AG04450 (cell line): ENCODE data around the gene BZW2. TPM values are rescaled to one million over a fixed set of nuclear protein-coding genes. Genes with fewer than 3 reads are reported as not detected.

ENCODE experiments used
- CTCF ChIA-PET: fragments of 300-600, 350-600 bp; formaldehyde crosslinking; extraction: SDS; loops from one replicate; lab custom pipeline; 2022; ENCODE audit warnings: antibody characterized with exemption, inconsistent platforms; lab: Charles Lee
- POLR2A ChIA-PET: fragments of 350-600 bp; formaldehyde crosslinking; extraction: SDS; loops from one replicate; lab custom pipeline; 2021; ENCODE audit warnings: antibody characterized with exemption, inconsistent platforms; lab: Yijun Ruan, JAX
- DNase-seq: peaks from one replicate; pipeline ENCODE4 v3.0.0-alpha.2; 2011; ENCODE audit warnings: low read depth, low spot score
- H3K27ac ChIP-seq: one replicate; pipeline ENCODE4 v1.5.1; 2012; ENCODE audit warnings: low read depth, low read length, control low read depth
- H3K27me3 ChIP-seq: one replicate; pipeline ENCODE4 v1.6.0; 2012; ENCODE audit warnings: low read length; ENCODE audit not compliant: control insufficient read depth, insufficient read depth
- H3K4me3 ChIP-seq: 2 replicates; pipeline ENCODE4 v1.5.1; 2011; ENCODE audit warnings: mild to moderate bottlenecking, low read depth, low read length, control low read depth
- H3K9me3 ChIP-seq: 2 replicates; pipeline ENCODE4 v1.5.1; 2012; ENCODE audit warnings: low read length; ENCODE audit not compliant: control insufficient read depth, insufficient read depth
- CTCF ChIP-seq: IDR thresholded peaks from 2 replicates; pipeline ENCODE4 v1.5.1; 2011; ENCODE audit warnings: low read depth, low read length, control low read depth, inconsistent platforms
- polyA plus RNA-seq: library from polyadenylated mRNA; depleted of rRNA; stranded (reverse); fragments of >200 nt; gene quantifications from 2 replicates; pipeline ENCODE4 v1.2.3, GENCODE V29; 2011

Gene BZW2
- polyA plus RNA-seq, 1 experiment, result 84.4 TPM

GRCh38 chr7:16688249-16688648, 42.3 kb downstream of the BZW2 start:
- ChIA-PET CTCF (interaction anchor here (1.5 kb wide), 2 partner anchors 55 to 230 kb away, joined by 3 to 4 read pairs; no protein-coding TSS in a partner anchor), POLR2A (interaction anchor here (0.6 to 0.9 kb wide), 2 partner anchors 43 to 692 kb away, joined by 3 to 7 read pairs; partner anchors contain the start of gene ANKMY2)
- no peak for DNase-seq
- Histone ChIP-seq H3K9me3 (no peaks in the 10 kb centered on the region), H3K4me3 (no peak overlapping the region), H3K27ac (no peak overlapping the region), H3K27me3 (no peaks in the 10 kb centered on the region)
- TF ChIP-seq CTCF, result no peak

- no peak for DNase-seq
- no peak overlapping the region for H3K27ac ChIP-seq
- no peak overlapping the region for H3K4me3 ChIP-seq
- CTCF ChIA-PET, result interaction anchor here (1.5 kb wide), 1 partner anchor 227 kb away, joined by 8 read pairs; no protein-coding TSS in a partner anchor
- POLR2A ChIA-PET, result no interaction called here
- no peaks in the 10 kb centered on the region for H3K27me3 ChIP-seq
- H3K9me3 ChIP-seq, result no peaks in the 10 kb centered on the region
- TF ChIP-seq CTCF, result no peak
These were observed 45.3 kb downstream of the BZW2 start for GRCh38 chr7:16691241-16691640.

- no peaks in the 10 kb centered on the region for H3K27me3 ChIP-seq
- POLR2A ChIA-PET, result no interaction called here
- TF ChIP-seq CTCF, result no peak
- no peak overlapping the region for H3K27ac ChIP-seq
- CTCF ChIA-PET, result interaction anchor here (1.3 to 3.0 kb wide), 2 partner anchors 224 to 227 kb away, joined by 4 to 31 read pairs; no protein-coding TSS in a partner anchor
- no peak for DNase-seq
- no peaks in the 10 kb centered on the region for H3K9me3 ChIP-seq
- no peak overlapping the region for H3K4me3 ChIP-seq
These were observed 47.8 kb downstream of the BZW2 start for GRCh38 chr7:16693601-16694318.

- no peak for DNase-seq
- CTCF ChIA-PET, result interaction anchor here (0.7 to 3.0 kb wide), 15 partner anchors 9 to 278 kb away, joined by 3 to 31 read pairs (median 4); no protein-coding TSS in a partner anchor
- H3K27ac ChIP-seq, result no peak overlapping the region
- POLR2A ChIA-PET, result no interaction called here
- H3K4me3 ChIP-seq, result no peak overlapping the region
- no peaks in the 10 kb centered on the region for H3K9me3 ChIP-seq
- no peak for TF ChIP-seq CTCF
- H3K27me3 ChIP-seq, result no peaks in the 10 kb centered on the region
These were observed 48.8 kb downstream of the BZW2 start for GRCh38 chr7:16694806-16695205.

GRCh38 chr7:16695621-16696237, 49.7 kb downstream of the BZW2 start:
- POLR2A ChIA-PET, result no interaction called here
- Histone ChIP-seq H3K9me3 (no peaks in the 10 kb centered on the region), H3K4me3 (no peak overlapping the region), H3K27me3 (no peaks in the 10 kb centered on the region), H3K27ac (no peak overlapping the region)
- peak; percentile 24 for DNase-seq
- CTCF ChIA-PET, result interaction anchor here (0.7 to 3.0 kb wide), 16 partner anchors 9 to 277 kb away, joined by 3 to 31 read pairs (median 4); no protein-coding TSS in a partner anchor
- peak; percentile 67 for TF ChIP-seq CTCF
